IMR-90 (cell line): ENCODE data around the gene TEDDM1. TPM values are rescaled to one million over a fixed set of nuclear protein-coding genes. Genes with fewer than 3 reads are reported as not detected.

Source experiments
- ATAC-seq: fragments of 200-7000 bp; cut with Tn5 transposase; 2 replicates; pipeline ENCODE4 v1.9.1; 2020; ENCODE audit warnings: low read depth, mild to moderate bottlenecking, moderate library complexity
- BruUV-seq: library from RNA; stranded (reverse); fragments of 400-500 nt; replicated peaks from 2 replicates; lab custom pipeline; 2021; lab: Mats Ljungman, UMichigan
- CTCF ChIA-PET: fragments of 300-600 bp; formaldehyde crosslinking; extraction: SDS; loops from one replicate; lab custom pipeline; 2021; ENCODE audit warnings: antibody characterized with exemption; lab: Yijun Ruan, JAX
- POLR2A ChIA-PET: fragments of 300-600 bp; sonication (Branson Sonifier 250); formaldehyde crosslinking; loops from one replicate; lab custom pipeline; 2022; ENCODE audit warnings: antibody characterized with exemption; ENCODE audit not compliant: unreplicated experiment; lab: Charles Lee
- DNase-seq: peaks from one replicate; pipeline ENCODE4 v3.0.0; 2013
- H2AFZ ChIP-seq: replicated peaks from 2 replicates; pipeline ENCODE3; 2013; ENCODE audit warnings: low read length, mild to moderate bottlenecking; ENCODE audit not compliant: poor library complexity
- H2AK5ac ChIP-seq: 2 replicates; pipeline ENCODE4 v1.6.1; 2013; ENCODE audit warnings: low read depth, low read length, inconsistent platforms
- H2AK9ac ChIP-seq: replicated peaks from 2 replicates; pipeline ENCODE3; 2013; ENCODE audit warnings: mild to moderate bottlenecking, low read depth, low read length, moderate library complexity; ENCODE audit not compliant: poor library complexity
- H2BK120ac ChIP-seq: 2 replicates; pipeline ENCODE4 v1.6.1; 2013; ENCODE audit warnings: low read depth, low read length, inconsistent platforms
- H2BK15ac ChIP-seq: 3 replicates; pipeline ENCODE4 v1.6.1; 2013; ENCODE audit warnings: low read depth, low read length, inconsistent platforms
- H2BK20ac ChIP-seq: 2 replicates; pipeline ENCODE4 v1.6.1; 2013; ENCODE audit warnings: low read depth, mild to moderate bottlenecking, inconsistent platforms, low read length, moderate library complexity
- H2BK5ac ChIP-seq: 2 replicates; pipeline ENCODE4 v1.6.1; 2013; ENCODE audit warnings: mild to moderate bottlenecking, low read depth, low read length, inconsistent platforms; ENCODE audit not compliant: poor library complexity, severe bottlenecking
- H3K14ac ChIP-seq: replicated peaks from 2 replicates; pipeline ENCODE4 v1.6.1; 2013; ENCODE audit warnings: low read depth, low read length, inconsistent platforms
- H3K18ac ChIP-seq: 2 replicates; pipeline ENCODE4 v1.6.1; 2013; ENCODE audit warnings: low read depth, low read length, control low read depth
- H3K23ac ChIP-seq: 2 replicates; pipeline ENCODE4 v1.6.1; 2013; ENCODE audit warnings: low read depth, low read length, inconsistent platforms
- H3K27ac ChIP-seq: 2 replicates; pipeline ENCODE4 v1.5.1; 2013; ENCODE audit warnings: mild to moderate bottlenecking, control low read depth, low read length; ENCODE audit not compliant: insufficient read depth
- H3K27me3 ChIP-seq: 2 replicates; pipeline ENCODE4 v1.6.1; 2013; ENCODE audit warnings: low read length; ENCODE audit not compliant: control insufficient read depth, insufficient read depth
- H3K36me3 ChIP-seq: 2 replicates; pipeline ENCODE4 v1.6.1; 2013; ENCODE audit warnings: low read length, mixed read lengths; ENCODE audit not compliant: control insufficient read depth, insufficient read depth
- H3K4ac ChIP-seq: 2 replicates; pipeline ENCODE4 v1.6.1; 2013; ENCODE audit warnings: low read depth, low read length, inconsistent platforms
- H3K4me1 ChIP-seq: 2 replicates; pipeline ENCODE4 v1.6.1; 2013; ENCODE audit warnings: low read length, mixed read lengths; ENCODE audit not compliant: control insufficient read depth, insufficient read depth
- H3K4me2 ChIP-seq: 2 replicates; pipeline ENCODE4 v1.6.1; 2013; ENCODE audit warnings: low read depth, mild to moderate bottlenecking, control low read depth, low read length, moderate library complexity
- H3K4me3 ChIP-seq: 2 replicates; pipeline ENCODE4 v1.5.1; 2013; ENCODE audit warnings: low read depth, mild to moderate bottlenecking, control low read depth, low read length, moderate library complexity; ENCODE audit not compliant: insufficient read depth
- H3K56ac ChIP-seq: 2 replicates; pipeline ENCODE4 v1.6.1; 2013; ENCODE audit warnings: low read length, inconsistent platforms; ENCODE audit not compliant: insufficient read depth; ENCODE audit errors: extremely low read depth
- H3K79me1 ChIP-seq, 2 experiments: 2 replicates each; pipeline ENCODE4 v1.6.1; 2013; ENCODE audit warnings: low read length in 2 of 2, inconsistent platforms in 1 of 2, low read depth in 1 of 2
- H3K9ac ChIP-seq: 2 replicates; pipeline ENCODE4 v1.6.1; 2013; ENCODE audit warnings: low read depth, low read length, control low read depth
- H3K9me1 ChIP-seq: 2 replicates; pipeline ENCODE4 v1.6.1; 2013; ENCODE audit warnings: low read length, inconsistent platforms; ENCODE audit not compliant: insufficient read depth
- H3K9me3 ChIP-seq: 2 replicates; pipeline ENCODE4 v1.6.1; 2013; ENCODE audit warnings: low read length; ENCODE audit not compliant: control insufficient read depth, insufficient read depth
- H4K20me1 ChIP-seq: 2 replicates; pipeline ENCODE4 v1.6.1; 2013; ENCODE audit warnings: low read length, inconsistent platforms; ENCODE audit not compliant: insufficient read depth
- H4K5ac ChIP-seq: 2 replicates; pipeline ENCODE4 v1.6.1; 2013; ENCODE audit warnings: mild to moderate bottlenecking, low read depth, low read length, control low read depth
- H4K8ac ChIP-seq, 2 experiments: 2 replicates each; pipeline ENCODE4 v1.6.1; 2013; ENCODE audit warnings: low read depth in 2 of 2, low read length in 2 of 2, control low read depth in 1 of 2, inconsistent platforms in 1 of 2
- H4K91ac ChIP-seq: 2 replicates; pipeline ENCODE4 v1.6.1; 2013; ENCODE audit warnings: low read depth, low read length, inconsistent platforms; ENCODE audit not compliant: insufficient read depth
- NFE2L2 ChIP-seq: fragments of 150-350 bp; IDR thresholded peaks from 2 replicates; pipeline ENCODE4 v1.6.1; 2016; ENCODE audit warnings: low read depth, mild to moderate bottlenecking, low read length
- RCOR1 ChIP-seq: IDR thresholded peaks from 2 replicates; pipeline ENCODE4 v1.6.1; 2012; ENCODE audit warnings: mild to moderate bottlenecking, low read length, improper control_type of control experiment; ENCODE audit not compliant: insufficient replicate concordance
- WGBS, 2 experiments: methylation state at CpG; one replicate each; pipeline versions ENCODE4 v1.1.5 to v1.1.7; 2013; ENCODE audit warnings: missing lambda C conversion rate in 2 of 2; ENCODE audit not compliant: insufficient read length in 1 of 2; ENCODE audit errors: extremely low coverage in 2 of 2; 5-methylcytosine and 5-hydroxymethylcytosine counted together
- dilution Hi-C: fragments of 300-500 bp; cut with HindIII; formaldehyde crosslinking; loops from one replicate; pipeline ENCODE4 v1.14.3; 2018; ENCODE audit warnings: low sequenced_read_pairs; ENCODE audit not compliant: unreplicated experiment
- in situ Hi-C: fragments of 300-500 bp; cut with MboI; formaldehyde crosslinking; loops from 3 replicates; pipeline ENCODE4 v1.14.3; 2019; ENCODE audit warnings: low sequenced_read_pairs, inconsistent platforms, mixed read lengths
- intact Hi-C: fragments of 100-400 bp; cut with micrococcal nuclease; formaldehyde crosslinking; loops from 2 replicates; pipeline ENCODE4 v1.10.0; 2022
- polyA plus RNA-seq, 3 experiments: library from polyadenylated mRNA; depleted of rRNA; stranded (reverse); fragments of >200 nt; gene quantifications; 2 replicates each; pipeline ENCODE4 v1.2.3, GENCODE V29; 2012; ENCODE audit warnings: low replicate concordance in 1 of 3
- total RNA-seq: library from RNA; depleted of rRNA; stranded (reverse); fragments of >200 nt; gene quantifications from 2 replicates; pipeline ENCODE4 v1.2.3, GENCODE V29; 2012

TEDDM1 gene
- total and polyA plus RNA-seq, 2 of the 4 experiments (the other 2 are of a cell fraction) = not detected

GRCh38 chr1:182387566-182387965 is 12.9 kb downstream of the TEDDM1 start:
- H3K4me2 ChIP-seq = no peak overlapping the region
- H3K27ac ChIP-seq = no peak overlapping the region
- dilution Hi-C loops = no loop called here
- H4K8ac ChIP-seq = no peak overlapping the region
- H3K9me1 ChIP-seq = peaks cover 9% of the 10 kb centered on the region; the same call in 1 of the 2 replicates
- peaks cover 3% of the 10 kb centered on the region for H3K4me1 ChIP-seq
- no peak overlapping the region for H2AFZ ChIP-seq
- no peak overlapping the region for H3K18ac ChIP-seq
- no peak overlapping the region for H3K56ac ChIP-seq
- in situ Hi-C loops = no loop called here
- no peak overlapping the region for H3K14ac ChIP-seq
- H3K27me3 ChIP-seq = no peaks in the 10 kb centered on the region
- H2BK5ac ChIP-seq = no peak overlapping the region
- H4K20me1 ChIP-seq = peaks cover 27% of the 10 kb centered on the region
- intact Hi-C loops = no loop called here
- ATAC-seq (no peak), DNase-seq (no peak)
- no peak overlapping the region for H2AK5ac ChIP-seq
- H3K9ac ChIP-seq = no peak overlapping the region
- no peak overlapping the region for H3K23ac ChIP-seq
- no peak overlapping the region for H2AK9ac ChIP-seq
- no peak overlapping the region for H4K91ac ChIP-seq
- H4K5ac ChIP-seq = no peak overlapping the region
- H3K9me3 ChIP-seq = no peaks in the 10 kb centered on the region
- POLR2A ChIA-PET = no interaction called here
- H3K4ac ChIP-seq = no peak overlapping the region
- no CpG with 5 or more reads among the region's 2 CpGs for WGBS, 2 experiments
- H2BK20ac ChIP-seq = no peak overlapping the region
- H3K79me1 ChIP-seq = peaks cover 11 to 35% of the 10 kb centered on the region in 2 experiments
- BruUV-seq = no TSS peak
- CTCF ChIA-PET = interaction anchor here (1.2 kb wide), 1 partner anchor 245 kb away, joined by 4 read pairs; no protein-coding TSS in a partner anchor
- no peak overlapping the region for H2BK120ac ChIP-seq
- TF ChIP-seq NFE2L2 (no peak), RCOR1 (no peak)
- H3K36me3 ChIP-seq = peaks cover 46% of the 10 kb centered on the region
- no peak overlapping the region for H3K4me3 ChIP-seq
- H2BK15ac ChIP-seq = no peak overlapping the region
